Left cardiac atrium (tissue), 4 donors: ENCODE results near the gene ROPN1. TPM values are rescaled to one million over a fixed set of nuclear protein-coding genes. Genes with fewer than 3 reads are reported as not detected.

Experiments
- ATAC-seq, 2 donors: fragments of 200-7000 bp; cut with Tn5 transposase; one replicate each; pipeline ENCODE4 v1.9.1; 2020; ENCODE audit warnings: mild to moderate bottlenecking in 2 of 2, moderate library complexity in 2 of 2
- DNase-seq: peaks from one replicate; pipeline ENCODE4 v3.0.0-alpha.2; 2020
- intact Hi-C, 2 donors: fragments of 100-400 bp; cut with DNase I; formaldehyde crosslinking; loops; one replicate each; pipeline versions ENCODE4 v1.14.1 to v1.15.1; 2022 to 2023
- total RNA-seq, 2 donors: library from RNA; stranded (reverse); fragmentation: NEBNext Ultra II Directional; extraction: Animal tissue kit (Norgen Biotek cat#: 25700); gene quantifications; one replicate each; pipeline ENCODE4 v1.2.1, GENCODE V29; 2021
- donor health status: DM: no; HTN: yes; CAD: no.
- donor health status: DM: no; HTN: yes; CAD: no; lungs with severe emphysema.
- donor health status: DM: yes; HTN: yes; CAD: no.
- donor health status: Dilated cardiomyopathy.

ROPN1 gene
- total RNA-seq, 2 donors from 2014 or later, result 0.29 TPM; not detected in 1

DNA sequence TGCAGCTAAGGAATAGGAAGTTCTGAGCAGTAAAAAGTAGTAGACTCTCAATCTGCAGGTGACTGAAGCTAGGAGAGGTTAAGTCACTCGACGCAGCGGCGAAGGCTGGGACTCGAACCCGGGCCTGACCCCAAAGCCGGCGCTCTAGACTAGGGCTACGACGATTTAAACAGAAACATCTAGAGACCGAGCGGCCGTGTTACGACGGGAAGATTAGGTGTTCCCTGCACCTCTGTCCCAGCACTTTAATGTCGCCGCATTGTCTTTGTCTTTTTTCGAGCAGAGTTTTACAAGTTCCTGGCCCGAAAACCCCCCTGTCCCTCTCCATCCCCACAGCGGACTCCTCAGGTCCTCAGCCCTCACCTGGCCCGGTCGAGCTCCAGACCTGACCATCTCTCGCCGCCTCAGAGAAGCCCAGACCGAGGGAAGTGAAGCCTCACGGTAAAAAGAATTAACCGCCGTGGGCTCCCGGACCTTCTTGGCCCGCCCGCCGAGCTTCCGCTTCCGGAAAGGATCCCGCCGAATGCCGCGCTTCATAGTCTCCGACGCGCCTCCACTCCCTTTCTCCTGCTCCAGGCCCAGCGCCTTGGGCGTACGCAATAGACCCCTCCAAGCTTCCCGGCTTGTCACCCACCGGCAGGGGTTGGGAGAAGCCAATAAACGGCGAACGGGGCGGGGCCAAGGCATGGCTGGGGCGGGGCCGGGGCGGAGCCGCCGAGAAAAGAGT, 31.0 kb downstream of the ROPN1 start, which contains the start of gene CCDC14:
Gene CCDC14, minus strand, starts transcription at position 449 of the 727 bp plus-strand sequence. Its CDS starts 56 bp downstream, at position 393.
- ATAC-seq, result peak; percentile 100
- intact Hi-C loops, result no loop called here
- DNase-seq, result peak; percentile 95

GRCh38 chr3:123953735-123954134, 38.2 kb downstream of the ROPN1 start:
- ATAC-seq (no peak), DNase-seq (no peak)
- intact Hi-C loops, result no loop called here

DNA sequence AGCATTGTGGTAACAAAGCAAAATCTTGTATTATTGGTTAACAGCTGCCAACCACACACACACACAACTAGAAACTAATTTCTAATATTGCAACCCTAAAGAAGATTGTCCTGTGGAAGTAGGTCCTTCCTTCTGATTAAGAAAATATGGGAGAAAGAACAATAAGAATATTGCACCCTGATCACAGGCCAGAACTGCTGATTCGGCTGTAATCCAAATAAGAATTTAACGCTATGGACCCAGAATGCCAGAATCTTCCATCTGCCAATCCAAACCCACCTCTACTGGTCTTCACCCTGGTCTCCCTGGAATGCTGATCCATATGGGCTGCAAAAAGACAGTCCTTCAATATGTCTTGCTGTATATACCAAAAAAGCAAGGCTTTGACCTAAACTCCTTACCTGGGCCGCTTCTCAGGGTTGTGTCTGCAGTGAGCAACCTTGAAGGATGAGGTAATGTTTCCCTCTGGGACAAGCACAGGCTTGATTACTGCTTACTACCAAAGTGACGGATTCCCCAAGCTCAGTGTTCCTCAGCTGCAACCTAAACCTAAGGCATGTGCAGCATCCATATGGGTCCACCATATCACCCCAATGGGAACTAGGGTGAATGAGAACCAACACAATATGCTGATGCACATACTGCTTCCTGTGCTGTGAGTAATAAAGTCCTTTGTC, 38.9 kb downstream of the ROPN1 start:
- no peak for ATAC-seq
- intact Hi-C loops, result no loop called here
- no peak for DNase-seq

DNA sequence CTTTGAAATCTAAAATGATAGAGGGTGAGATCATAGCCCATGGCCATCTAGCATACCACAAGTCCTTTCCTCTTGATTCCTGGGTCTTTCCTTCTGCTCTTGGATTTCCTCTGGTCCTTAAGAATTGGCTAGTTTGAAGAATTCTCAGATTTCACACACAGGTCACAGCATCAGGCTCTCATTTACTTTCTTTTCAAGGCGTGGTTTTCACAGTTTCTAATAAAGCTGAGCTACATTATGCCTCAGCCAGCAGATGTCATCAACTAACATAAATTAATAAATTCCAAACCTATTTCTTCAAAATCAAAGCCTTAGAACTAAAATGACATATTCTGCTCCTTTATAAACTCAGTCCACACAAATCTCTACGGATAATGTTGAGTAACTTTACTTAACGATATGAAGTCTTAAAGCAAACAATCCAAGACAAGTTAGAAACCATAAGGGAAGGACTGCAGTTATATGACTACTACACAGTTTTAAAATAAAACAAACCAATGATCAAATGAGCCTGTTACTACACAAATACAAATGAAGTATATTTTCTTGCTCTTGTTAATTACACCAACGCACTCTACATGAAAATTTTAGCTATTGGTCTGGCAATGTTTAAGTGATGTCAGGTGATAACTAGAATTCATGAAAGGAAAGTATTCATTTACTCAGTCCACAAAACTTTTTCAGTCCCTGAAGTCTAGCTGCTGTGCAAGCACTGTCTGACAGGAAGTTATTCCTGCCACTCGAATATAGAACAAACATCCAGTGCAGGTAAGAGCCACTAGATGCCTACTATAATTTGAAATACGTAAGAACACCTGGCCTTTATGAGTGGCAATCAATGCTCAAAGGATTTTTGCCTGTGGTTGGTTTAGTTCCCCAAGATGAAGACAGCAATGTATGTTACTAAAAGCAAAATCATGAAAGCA, 40.1 kb downstream of the ROPN1 start:
- intact Hi-C loops, result no loop called here
- ATAC-seq (no peak), DNase-seq (no peak)

GRCh38 chr3:123949641-123950040, 42.3 kb downstream of the ROPN1 start:
- no peak for ATAC-seq

GRCh38 chr3:123948449-123948848, 43.5 kb downstream of the ROPN1 start:
- intact Hi-C loops, result no loop called here
- no peak for DNase-seq
- ATAC-seq, result no peak

More at GRCh38 chr3:123949641-123950040, 42.3 kb downstream of the ROPN1 start:
- intact Hi-C loops, result no loop called here
- DNase-seq, result no peak

DNA sequence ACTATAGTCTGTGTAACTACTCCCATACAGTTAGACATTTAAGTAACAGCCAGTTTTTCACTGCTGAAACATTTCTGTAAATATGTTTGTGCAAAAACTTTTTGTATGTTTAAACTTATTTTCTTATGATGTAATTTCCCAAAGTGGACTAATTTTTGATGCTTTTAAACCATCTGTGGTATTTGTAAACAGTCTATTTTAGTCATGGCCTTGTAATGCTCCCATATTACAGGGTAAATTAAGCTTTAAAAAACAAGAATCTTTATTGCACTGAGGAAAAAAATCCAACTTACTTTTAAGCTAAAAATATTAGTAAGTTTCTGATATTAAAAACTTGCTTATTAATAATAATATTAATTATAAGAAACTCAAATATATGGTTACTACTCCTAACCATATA, 44.4 kb downstream of the ROPN1 start:
- ATAC-seq (no peak), DNase-seq (no peak)
- intact Hi-C loops, result no loop called here

DNA sequence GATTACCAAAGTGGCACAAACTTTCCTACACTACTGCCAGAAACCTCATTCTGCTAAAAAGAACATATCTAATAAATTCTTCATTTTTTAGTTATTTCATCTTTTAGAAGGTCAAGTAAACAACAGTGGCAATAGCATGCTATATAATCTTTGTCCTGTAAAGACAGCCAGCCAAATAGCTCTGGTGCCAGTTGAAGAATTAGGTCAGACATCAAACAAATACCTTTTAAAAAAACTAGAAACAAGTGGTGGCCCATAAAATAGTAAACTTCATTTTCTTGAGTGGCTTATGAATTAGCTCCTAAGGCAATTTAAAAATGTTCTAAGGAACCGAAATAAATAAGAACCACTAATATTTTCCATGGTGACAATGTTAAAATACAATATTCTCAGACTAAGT, 50.4 kb downstream of the ROPN1 start:
- intact Hi-C loops, result no loop called here
- DNase-seq, result no peak
- no peak for ATAC-seq

DNA sequence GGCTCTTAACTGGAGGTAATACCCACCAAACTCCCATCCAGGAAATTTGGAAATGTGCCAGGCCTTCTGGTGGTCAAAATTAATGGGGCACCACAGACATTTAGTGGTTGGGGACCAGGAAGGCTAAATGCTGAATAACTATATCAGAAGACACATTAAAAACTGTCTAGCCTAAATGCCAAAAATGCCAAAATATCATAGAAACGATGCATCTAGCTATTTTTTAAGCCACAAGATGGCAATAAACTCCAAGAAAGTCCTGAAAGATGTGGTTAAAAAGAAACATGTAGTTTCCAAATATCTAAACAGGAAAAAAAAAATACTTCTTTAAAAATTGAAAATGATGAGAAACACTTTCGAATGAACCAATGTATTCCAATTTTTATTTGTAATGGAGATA, 50.8 kb downstream of the ROPN1 start:
- DNase-seq (no peak), ATAC-seq (no peak)
- intact Hi-C loops, result no loop called here

DNA sequence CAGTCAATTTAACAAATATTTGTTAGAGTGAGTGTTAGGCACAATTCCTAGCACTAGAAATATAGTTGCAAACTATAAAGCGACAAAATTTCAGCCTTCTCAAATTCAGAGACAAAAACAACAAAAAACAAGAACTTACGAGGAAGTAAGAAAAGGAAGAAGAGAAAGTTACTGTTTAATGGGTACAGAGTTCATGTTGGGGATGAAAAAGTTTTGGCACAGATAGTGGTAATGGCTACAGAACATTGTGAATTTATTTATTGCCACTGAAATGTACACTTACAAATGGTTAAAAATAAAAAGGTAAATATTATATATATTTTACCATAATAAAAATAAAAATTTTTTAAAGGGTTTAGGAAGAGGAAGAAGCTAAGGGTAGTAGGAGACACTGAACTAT, 52.2 kb downstream of the ROPN1 start:
- DNase-seq, result no peak
- intact Hi-C loops, result no loop called here
- ATAC-seq, result no peak

GRCh38 chr3:123936400-123936799, 55.5 kb downstream of the ROPN1 start:
- DNase-seq (no peak), ATAC-seq (no peak)
- intact Hi-C loops, result no loop called here

DNA sequence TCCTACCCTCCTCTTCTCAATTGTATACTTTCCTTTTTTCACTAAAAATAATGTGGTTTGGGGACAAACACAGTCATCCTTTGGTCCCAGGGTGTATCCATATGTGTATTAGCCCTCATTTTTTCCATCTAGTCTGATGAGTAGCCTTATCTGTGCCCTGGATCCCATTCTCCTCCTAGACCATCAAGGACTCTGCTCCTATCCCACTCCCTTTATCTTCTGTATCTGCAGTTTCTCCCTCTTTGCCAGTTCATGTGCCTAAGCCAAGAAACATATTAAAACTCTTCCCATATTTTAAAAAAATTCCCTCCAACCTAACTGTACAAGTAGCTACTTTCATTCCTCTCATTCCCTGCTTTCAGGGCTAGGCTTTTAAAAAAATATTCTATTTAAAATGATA, 56.1 kb downstream of the ROPN1 start:
- DNase-seq, result no peak
- intact Hi-C loops, result no loop called here

GRCh38 chr3:123934250-123934649, 57.7 kb downstream of the ROPN1 start:
- ATAC-seq, result no peak
- intact Hi-C loops, result no loop called here
- no peak for DNase-seq

More for the DNA sequence above, 56.1 kb downstream of the ROPN1 start:
- no peak for ATAC-seq

DNA sequence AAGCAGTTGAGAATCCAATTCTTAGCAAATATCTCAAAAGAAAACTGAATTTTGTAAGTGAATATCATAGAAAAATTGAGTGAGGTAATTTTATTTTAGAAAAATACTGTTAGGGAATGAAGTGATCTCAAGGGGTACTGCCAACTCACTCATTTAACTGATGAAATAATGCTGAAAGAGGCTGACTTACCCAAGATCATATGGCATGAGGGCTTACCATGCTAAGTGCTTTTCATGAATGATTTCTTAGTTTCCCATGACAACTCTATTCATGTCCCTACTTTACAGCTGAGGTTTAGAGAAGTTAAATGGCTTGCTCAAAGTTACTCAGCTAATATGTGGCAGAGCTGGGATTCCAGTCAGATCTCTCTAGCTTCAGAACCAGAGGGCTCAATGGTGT, 61.5 kb downstream of the ROPN1 start:
- ATAC-seq, result no peak
- intact Hi-C loops, result no loop called here
- DNase-seq, result no peak

DNA sequence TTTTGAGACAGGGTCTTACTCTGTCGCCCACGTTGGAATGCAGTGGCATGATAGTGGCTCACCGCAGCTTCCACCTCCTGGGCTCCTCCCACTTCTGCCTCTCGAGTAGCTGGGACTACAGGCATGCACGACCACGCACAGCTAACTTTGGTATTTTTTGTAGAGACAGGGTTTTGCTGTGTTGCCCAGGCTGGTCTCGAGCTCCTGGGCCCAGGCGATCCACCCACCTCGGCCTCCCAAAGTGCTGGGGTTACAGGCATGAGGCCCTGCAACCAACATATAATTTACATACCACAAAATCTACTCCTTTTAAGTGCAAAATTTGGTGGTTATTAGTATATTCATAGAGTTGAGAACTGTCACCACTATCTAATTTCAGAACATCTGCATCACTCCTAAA, 62.6 kb downstream of the ROPN1 start:
- intact Hi-C loops, result no loop called here
- ATAC-seq (no peak), DNase-seq (no peak)

GRCh38 chr3:123926396-123926795, 65.5 kb downstream of the ROPN1 start:
- intact Hi-C loops, result no loop called here
- ATAC-seq (no peak), DNase-seq (no peak)

DNA sequence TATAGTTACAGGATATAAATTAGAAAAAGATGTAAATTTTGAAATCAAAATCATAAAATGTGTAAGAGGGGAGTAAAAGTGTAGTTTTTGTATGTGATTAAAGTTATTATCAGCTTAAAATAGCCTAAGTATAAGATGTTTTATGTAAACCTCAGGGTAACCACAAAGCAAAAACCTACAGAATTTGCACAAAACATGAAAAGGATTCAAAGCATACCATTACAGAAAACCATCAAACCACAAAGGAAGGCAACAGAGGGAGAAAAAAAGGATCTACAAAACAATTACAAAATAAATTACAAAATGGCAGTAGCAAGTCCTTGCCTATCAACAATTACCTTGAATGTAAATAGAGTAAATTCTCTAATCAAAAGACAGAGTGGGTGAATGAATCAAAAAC, 71.1 kb downstream of the ROPN1 start:
- DNase-seq (no peak), ATAC-seq (no peak)
- intact Hi-C loops, result no loop called here

DNA sequence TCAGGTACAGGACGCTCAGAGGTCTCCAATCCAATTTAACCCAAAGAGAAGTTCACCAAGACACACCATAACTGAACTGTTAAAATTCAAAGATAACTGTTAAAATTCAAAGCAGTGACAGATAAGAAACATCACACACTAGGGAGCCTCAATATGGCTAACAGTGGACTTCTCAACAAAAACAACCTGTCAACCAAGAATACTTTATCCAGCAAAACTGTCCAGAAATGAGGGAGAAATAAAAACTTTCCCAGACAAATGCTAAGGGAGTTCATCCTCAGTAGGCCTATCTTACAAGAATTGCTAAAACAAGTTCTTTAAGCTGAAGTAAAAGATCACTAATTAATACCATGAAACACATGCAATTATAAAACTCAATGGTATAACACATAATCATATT, 71.5 kb downstream of the ROPN1 start:
- intact Hi-C loops, result no loop called here
- ATAC-seq (no peak), DNase-seq (no peak)

DNA sequence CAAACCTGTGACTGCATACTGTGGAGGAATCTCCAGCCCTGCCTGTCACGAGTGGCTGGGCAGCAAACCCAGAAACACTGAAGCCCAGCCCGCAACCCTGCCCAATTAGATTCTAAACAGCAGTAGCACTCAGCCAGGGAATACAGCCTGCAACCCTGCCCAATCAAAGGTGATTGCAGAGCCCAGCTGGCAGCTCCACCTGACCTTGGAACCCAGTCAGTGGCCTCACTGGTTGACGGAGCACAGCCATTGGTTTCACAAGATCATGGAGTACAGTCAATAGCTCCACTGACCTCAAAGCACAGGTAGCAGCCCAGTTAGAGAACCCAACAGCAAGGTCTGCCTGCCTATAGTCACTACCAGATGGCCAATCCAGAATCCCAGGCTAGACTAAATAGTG, 72.6 kb downstream of the ROPN1 start:
- intact Hi-C loops, result no loop called here
- DNase-seq, result no peak
- ATAC-seq, result no peak
